Kidney capillary endothelial cell (primary cell): ENCODE measurements around the gene CDC42EP1.
"Not testable (repeated sequence)": the region's sequence is repeated elsewhere in the genome, so short reads cannot be mapped to it uniquely, and the experiment has no call there.

ENCODE experiments used
- DNase-seq: peaks from one replicate; pipeline ENCODE4 v3.0.0-alpha.2; 2018; ENCODE audit warnings: low spot score

The CDC42EP1 gene

GRCh38 chr22:37588546-37589215 is 28.4 kb downstream of the CDC42EP1 start:
- DNase-seq: no peak

GRCh38 chr22:37589636-37590035 is 29.4 kb downstream of the CDC42EP1 start:
- no peak for DNase-seq

GRCh38 chr22:37591081-37591480 is 30.8 kb downstream of the CDC42EP1 start:
- not testable (repeated sequence) for DNase-seq

DNA sequence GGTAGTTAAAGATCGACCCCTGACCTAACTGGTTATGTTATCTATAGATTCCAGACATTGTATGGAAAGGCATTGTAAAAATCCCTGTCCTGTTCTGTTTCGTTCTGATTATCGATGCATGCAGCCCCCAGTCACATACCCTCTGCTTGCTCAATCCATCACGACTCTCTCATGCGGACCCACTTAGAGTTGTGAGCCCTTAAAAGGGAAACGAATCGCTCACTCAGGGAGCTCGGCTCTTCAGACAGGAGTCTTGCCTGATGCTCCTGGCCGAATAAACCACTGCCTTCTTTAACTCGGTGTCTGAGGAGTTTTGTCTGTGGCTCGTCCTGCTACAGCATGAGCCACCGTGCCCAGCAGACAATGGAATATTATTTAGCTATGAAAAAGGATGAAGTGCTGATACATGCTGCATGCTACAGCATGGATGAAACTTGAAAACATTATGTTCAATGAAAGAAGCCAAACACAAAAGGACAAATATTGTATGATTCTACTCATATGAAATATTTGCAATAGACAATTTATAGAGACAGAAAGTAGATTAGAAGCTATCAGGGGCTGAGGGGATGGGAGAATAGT is 31.6 kb downstream of the CDC42EP1 start:
- DNase-seq: no peak

- no peak for DNase-seq
Observed at GRCh38 chr22:37594237-37594636, 34.0 kb downstream of the CDC42EP1 start.

GRCh38 chr22:37599153-37599552 is 38.9 kb downstream of the CDC42EP1 start:
- no peak for DNase-seq

DNA sequence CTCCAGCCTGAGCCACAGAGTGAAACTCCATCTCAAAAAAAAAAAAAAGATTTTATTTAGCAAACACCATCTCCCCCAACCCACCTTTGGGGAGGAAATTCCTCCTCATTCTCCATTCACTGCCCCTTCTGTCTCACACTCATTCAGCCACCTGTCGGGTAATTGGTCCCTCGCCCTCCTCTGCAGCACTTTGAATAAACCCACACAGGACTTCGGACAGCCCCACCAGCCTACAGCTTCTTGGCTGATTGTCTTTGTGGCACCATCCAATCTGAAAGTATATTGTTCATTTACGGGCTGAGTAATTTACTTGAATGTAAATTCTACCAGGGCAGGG is 40.9 kb downstream of the CDC42EP1 start:
- no peak for DNase-seq

DNA sequence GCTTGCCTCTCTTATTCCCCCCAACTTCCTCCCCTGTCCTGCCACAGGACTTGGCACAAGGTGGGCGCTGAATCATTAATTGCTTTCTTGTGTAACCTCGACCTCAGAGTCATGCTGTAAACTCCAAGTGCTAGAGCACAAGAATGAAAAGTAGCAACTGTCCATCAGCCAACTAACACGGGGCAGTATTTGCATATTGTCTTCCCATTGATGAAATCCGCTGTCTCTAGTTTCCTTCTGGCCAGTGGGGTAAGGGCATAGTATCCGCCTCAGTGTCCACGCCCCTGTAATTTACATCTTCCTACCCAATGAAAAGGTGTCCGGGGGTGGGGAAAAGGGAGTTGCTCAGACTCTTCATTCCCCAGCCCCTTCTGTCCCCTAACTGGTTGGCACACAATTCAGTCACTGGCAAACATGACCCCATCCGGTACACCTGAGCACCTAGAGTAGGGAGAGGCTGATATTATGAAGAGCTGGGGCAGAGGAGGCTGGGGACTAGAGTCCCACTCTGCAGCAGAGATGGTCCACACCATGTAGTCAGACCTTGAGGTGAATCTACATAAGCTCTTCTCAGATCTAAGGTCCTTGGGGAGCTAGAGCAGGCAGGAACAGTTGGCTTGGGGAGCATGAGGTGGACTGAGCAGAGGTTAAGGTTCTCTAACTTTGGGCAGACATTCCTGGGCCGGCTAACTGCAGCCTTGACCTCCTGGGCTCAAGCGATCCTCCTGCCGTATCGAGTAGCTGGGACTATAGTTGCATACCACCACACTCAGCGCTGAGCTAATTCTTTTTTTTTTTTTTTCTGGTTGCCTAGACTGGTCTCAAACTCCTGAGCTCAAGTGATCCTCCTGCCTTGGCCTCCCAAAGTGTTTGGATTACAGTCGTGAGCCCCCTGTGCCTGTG is 41.5 kb downstream of the CDC42EP1 start:
- DNase-seq: no peak

- DNase-seq: not testable (repeated sequence)
Observed at GRCh38 chr22:37602546-37603277, 42.4 kb downstream of the CDC42EP1 start.

GRCh38 chr22:37604074-37604473 is 43.8 kb downstream of the CDC42EP1 start:
- DNase-seq: no peak

GRCh38 chr22:37604875-37605274 is 44.6 kb downstream of the CDC42EP1 start:
- DNase-seq: no peak

DNA sequence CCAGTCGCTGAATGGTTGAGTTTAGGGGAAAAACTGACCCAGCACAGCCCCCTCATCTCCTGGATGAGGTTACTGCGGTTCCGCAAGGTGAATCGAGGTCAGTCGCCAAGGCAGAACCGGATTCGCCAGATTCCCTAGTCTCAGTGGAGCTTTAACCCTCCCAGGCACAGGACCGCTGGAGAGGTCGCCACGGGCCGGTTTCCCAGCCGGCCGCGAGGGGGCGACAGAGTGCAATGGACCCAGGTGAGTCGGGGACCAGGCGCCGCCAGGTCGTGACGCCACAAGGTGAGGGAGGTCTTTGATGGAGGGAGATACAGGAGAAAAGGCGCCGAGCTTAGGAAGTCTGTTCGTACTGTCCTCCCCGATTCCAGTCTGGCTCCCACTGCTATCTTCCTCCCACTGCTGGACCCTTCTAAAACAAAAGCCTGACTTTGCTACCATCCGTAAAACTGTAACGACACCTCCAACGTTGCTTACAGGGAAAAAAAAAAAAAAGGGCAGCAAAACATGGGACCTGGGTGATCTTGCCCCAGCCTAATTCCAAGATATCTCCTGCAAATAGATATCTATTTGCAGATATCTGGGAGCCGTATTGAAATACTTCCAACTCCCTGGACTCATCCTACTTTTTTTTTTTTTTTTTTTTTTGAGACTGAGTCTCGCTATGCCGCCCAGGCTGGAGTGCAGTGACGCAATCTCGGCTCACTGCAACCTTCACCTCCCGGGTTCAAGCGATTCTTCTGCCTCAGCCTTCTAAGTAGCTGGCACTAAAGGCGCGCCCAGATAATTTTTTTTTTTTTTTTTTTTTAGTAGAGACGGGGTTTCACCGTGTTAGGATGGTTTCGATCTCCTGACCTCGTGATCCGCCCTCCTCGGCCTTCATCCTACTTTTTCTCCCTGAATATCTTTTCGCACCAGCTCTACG is 47.0 kb downstream of the CDC42EP1 start:
- no peak for DNase-seq

GRCh38 chr22:37607935-37608476 is 47.7 kb downstream of the CDC42EP1 start:
- DNase-seq: no peak

DNA sequence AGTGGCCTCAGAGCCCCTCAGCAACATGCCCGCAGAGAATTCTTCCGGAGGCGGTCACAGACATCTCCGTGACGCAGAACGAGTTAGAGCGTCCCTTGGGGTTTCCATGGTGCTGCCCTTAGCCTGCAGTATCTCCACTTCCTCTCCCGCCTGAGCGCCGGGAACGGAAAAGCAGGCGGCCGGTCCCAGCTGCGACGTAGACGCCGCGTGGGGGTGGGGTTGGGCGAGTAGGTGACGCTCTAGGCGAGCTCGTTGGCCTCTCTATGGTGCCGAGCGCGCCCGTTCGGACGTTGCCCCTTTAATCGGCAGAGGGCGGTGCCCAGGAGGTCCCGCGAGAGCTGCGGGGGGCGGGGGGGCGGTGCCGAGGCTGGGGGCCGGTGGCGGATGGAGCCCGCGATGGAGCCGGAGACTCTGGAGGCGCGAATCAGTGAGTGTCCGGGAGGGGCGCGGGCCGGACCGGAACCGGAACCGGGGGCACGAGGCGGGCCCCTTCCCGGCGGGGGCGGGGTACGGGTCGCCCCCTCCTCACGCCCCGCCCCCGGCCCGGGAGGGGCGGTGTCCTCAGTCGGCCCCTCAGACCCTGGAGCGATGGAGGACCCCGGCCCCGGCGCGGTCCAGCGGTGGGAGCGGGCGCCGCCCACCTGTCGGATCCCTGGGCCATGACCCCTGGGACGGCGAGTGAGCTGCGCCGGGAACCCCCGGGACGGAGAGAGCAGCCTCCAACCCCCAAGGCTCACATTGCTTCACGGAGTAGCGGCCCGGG is 48.4 kb downstream of the CDC42EP1 start, which contains the start of gene GGA1:
Gene GGA1 (plus strand): TSS at position 358 of the 763 bp plus-strand sequence. CDS start 27 bp downstream, at position 385.
- DNase-seq: peak; percentile 98

DNA sequence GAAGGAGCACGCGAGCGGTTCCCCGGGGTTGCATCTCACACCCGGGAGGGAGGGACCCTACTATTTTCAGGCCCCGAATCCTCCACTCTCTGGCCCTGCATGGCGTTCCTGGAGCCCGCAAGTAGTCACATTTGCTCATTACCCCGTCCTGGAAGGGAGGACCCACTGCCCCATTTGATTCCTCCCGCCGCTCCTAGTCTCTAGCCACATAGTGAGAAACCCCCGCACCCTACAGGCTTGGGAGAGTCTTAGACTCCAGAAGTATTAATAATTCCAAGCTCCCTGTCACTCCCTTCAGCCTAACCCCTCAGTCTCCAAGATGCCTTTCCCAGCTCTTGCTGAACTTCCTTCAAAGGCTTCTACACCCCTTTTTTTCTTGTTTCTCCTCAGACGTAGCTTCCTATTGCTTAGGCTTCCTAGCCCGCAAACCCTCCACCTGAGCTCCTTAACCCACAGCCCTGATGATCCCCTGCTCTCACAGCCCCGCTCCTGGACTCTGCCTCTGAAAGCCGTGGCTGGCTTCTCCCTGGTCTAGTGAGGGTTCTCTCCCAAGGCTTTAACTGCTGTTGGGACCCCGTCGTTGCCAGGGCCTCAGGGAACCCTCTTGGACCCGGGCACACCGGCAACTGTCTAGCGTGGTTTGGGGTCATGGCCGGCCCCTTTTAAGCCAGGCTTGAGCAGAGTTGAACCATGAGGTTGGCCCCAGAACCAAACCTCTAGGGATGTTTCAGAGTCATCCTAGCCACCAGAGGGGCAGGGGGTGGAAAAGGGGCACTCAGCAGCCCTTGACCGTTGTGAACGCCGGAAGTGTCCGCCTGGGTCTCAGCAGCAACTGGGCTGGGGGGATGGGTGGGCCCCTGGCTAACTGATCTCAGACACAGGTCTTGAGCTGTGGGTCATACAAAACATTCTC is 49.2 kb downstream of the CDC42EP1 start:
- no peak for DNase-seq

DNA sequence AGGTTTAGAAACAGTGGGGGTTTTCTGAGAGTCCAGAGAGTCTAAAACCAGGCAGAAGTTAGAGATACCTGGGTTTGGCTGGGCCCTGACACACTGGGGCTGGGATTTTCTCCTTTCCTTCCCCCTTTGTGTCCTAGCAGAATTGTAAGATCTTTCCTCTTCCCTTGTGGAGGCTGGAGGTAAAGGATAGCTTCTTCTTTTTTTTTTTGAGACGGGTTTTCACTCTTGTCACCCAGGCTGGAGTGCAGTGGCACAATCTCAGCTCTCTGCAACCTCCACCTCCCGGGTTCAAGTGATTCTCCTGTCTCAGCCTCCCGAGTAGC is 49.8 kb downstream of the CDC42EP1 start:
- not testable (repeated sequence) for DNase-seq

DNA sequence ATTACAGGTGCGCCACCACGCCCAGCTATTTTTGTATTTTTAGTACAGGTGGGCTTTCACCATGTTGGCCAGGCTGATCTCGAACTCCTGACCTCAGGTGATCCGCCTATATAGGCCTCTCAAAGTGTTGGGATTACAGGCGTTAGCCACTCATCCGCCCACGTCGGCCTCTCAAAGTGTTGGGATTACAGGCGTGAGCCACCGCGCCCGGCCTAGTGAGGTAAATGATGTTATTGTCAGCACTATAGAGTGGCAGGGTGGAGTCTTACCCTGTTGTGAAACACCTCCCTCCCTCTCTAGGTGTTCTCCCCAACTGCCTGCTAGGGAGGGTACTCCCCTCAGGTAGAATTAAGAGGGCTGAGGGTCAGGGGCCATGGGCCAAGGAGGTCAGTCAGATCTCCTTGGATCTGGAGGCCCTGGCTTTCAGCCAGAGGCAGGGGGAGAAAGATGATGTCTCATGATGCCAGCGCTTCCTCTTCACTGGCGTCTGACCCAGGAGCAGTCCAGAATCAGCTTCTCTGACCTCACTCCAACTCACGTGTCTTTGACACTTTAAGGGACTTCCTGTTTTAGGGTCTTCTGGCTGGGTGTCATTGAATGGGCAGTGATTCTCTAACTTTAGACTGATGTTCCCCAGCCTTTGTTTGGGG is 50.3 kb downstream of the CDC42EP1 start:
- DNase-seq: peak; percentile 83

- no peak for DNase-seq
Observed at GRCh38 chr22:37611207-37611606, 50.9 kb downstream of the CDC42EP1 start.
